Measurements from ENCODE around the gene CXXC5. TPM values are rescaled to one million over a fixed set of nuclear protein-coding genes. Genes with fewer than 3 reads are reported as not detected.
A peak's percentile ranks its signal among the peaks of the same experiment; 100 is the strongest.

The CXXC5 gene
- polyA plus RNA-seq, 1 of the 3 experiments (the other 2 are of a cell fraction), result 47.4 TPM

DNA sequence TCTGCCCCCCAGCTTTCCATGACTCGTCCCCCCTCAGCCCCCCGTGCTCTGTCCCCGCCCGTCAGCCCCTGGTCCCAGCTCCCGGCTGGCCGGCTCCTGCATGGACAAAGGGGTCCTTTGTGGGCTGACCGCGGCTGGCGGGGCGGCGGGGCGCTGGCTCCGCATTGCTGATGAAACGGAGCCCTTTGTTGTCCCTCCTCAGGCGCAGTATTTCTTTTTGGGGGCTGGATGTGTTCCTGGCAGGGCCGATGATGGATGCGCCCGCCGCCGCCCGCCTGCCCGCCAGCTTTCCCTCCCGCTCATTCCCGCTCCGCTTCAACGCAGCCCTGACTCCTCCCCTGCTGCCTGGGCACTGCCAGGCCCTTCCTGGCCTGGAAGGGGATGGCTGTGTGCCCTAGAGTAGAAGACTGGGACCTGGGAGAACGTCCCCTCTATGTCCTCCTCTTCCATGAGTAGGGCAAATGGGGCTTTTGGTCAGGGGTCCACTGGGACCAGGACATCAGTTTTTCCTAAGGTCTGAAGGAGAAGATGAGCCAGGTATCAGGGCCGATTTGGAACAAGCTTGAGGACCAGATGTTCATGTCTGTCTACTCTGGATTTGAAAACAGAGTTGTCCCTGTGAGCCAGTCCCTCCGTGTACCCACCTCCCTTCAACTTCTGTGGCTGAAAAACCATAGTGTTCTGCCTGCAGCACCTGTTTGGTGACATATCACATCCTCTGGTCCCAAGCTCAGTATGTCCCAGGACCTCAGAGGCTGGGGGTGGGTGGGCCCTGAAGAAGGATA lies 29.0 kb downstream of the CXXC5 start (continued):
- TF ChIP-seq, protein P1, sequence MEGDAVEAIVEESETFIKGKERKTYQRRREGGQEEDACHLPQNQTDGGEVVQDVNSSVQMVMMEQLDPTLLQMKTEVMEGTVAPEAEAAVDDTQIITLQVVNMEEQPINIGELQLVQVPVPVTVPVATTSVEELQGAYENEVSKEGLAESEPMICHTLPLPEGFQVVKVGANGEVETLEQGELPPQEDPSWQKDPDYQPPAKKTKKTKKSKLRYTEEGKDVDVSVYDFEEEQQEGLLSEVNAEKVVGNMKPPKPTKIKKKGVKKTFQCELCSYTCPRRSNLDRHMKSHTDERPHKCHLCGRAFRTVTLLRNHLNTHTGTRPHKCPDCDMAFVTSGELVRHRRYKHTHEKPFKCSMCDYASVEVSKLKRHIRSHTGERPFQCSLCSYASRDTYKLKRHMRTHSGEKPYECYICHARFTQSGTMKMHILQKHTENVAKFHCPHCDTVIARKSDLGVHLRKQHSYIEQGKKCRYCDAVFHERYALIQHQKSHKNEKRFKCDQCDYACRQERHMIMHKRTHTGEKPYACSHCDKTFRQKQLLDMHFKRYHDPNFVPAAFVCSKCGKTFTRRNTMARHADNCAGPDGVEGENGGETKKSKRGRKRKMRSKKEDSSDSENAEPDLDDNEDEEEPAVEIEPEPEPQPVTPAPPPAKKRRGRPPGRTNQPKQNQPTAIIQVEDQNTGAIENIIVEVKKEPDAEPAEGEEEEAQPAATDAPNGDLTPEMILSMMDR (IDR thresholded peaks at IDR 0.05), result no peak
- TF ChIP-seq, protein P2, sequence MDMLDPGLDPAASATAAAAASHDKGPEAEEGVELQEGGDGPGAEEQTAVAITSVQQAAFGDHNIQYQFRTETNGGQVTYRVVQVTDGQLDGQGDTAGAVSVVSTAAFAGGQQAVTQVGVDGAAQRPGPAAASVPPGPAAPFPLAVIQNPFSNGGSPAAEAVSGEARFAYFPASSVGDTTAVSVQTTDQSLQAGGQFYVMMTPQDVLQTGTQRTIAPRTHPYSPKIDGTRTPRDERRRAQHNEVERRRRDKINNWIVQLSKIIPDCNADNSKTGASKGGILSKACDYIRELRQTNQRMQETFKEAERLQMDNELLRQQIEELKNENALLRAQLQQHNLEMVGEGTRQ (IDR thresholded peaks at IDR 0.05; ENCODE audit: borderline replicate concordance, low read depth, low read length), result no peak

DNA sequence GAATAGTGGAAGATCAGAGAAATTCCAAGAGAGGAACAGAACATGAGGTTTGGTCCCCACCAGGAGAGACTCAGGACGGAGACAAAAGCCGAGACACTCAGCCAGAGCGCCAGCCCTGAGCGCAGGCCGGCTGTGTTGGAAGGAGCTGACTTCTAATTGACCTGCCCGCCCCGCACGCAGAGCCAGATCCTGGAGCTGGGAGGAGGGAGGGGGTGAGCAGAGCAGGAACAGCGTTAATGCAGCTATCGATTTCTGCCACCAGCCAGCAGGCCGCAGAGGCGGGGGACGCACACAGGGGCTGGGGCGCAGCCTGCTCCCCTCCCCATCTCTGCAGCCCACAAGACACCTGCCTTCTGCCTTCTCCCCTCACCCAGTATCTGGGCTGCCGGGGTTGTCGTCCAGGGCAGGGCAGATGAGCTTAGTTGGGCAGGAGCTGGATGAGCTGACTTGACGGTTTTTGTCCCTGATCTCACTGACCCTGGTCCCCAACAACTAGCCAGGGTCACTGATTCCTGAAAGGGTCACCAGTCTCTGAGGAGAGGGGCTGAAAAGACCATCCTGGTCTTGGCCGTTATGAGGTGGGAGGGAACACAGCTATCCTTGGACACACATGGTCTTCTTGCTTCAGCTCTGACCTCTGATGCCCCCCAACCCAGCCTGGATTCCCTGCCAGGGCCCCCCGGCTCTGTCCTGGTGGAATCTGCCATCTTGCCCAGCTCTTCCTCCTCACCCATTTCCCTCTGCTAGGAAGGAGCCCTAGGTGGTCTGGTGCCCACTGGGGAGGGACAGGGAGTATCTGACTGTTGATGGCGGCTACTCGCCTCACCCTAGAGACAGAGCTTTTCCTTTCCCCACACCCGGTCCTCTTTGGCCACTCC lies 29.8 kb downstream of the CXXC5 start:
- H3F3A ChIP-seq (replicated peaks; ENCODE audit: insufficient read depth), result no peaks in the 10 kb centered on the region
- H3K79me2 ChIP-seq (ENCODE audit: insufficient read depth), result peaks cover 84% of the 10 kb centered on the region
- peaks cover 14 to 29% of the 10 kb centered on the region in 2 experiments for H3K36me3 ChIP-seq (replicated peaks in 1 of 2; ENCODE audit: control insufficient read depth in 1 of 2, insufficient read depth in 2 of 2, low read length in 1 of 2)
- H3K27me3 ChIP-seq (ENCODE audit: insufficient read depth), result no peaks in the 10 kb centered on the region
- no peaks in the 10 kb centered on the region for H3K9me3 ChIP-seq
- no peak overlapping the region for H3K4me3 ChIP-seq (ENCODE audit: low read depth in 2 of 2, low read length in 1 of 2)
- WGBS (ENCODE audit: low lambda C conversion rate), result 70% methylated on average over 19 of the region's 22 CpGs
- CTCF ChIA-PET, result interaction anchor here (1.1 to 10.3 kb wide), 14 partner anchors 9 to 89 kb away, joined by 3 to 73 read pairs (median 7); partner anchors contain the start of gene CXXC5
- POLR2A ChIA-PET, result interaction anchor here (0.7 to 3.1 kb wide), 17 partner anchors 9 to 88 kb away, joined by 3 to 34 read pairs (median 7); partner anchors contain the start of gene CXXC5
- H4K20me1 ChIP-seq (ENCODE audit: insufficient read depth), result peaks cover 86% of the 10 kb centered on the region
- no peaks in the 10 kb centered on the region for H3K9me2 ChIP-seq
- DNase-seq, result peak; percentile 91
- peak; percentile 60 for TF ChIP-seq GATA2 (CRISPR knock-in tag; IDR thresholded peaks at IDR 0.05)
- peak in 1 of 2 experiments; percentile 63; a peak in 2 of 4 replicates for TF ChIP-seq EP300 (IDR thresholded peaks at IDR 0.05; ENCODE audit: borderline replicate concordance in 1 of 2, low read depth in 1 of 2, low read length in 1 of 2)
- TF ChIP-seq TAF1 (IDR thresholded peaks at IDR 0.05; ENCODE audit: borderline replicate concordance, low read depth, low read length), result no peak
- peak; percentile 55; the same call in 1 of the 2 replicates for TF ChIP-seq MXI1 (IDR thresholded peaks at IDR 0.05; ENCODE audit: low read depth, low read length)
- TF ChIP-seq RAD21 (IDR thresholded peaks at IDR 0.05; ENCODE audit: low read length), result peak; percentile 33; the same call in 1 of the 2 replicates
- peak overlapping the region; percentile 25; the same call in 1 of the 2 replicates for H3K4me2 ChIP-seq
- no peak overlapping the region for H2AFZ ChIP-seq (ENCODE audit: low read depth)
- peaks cover 28 to 56% of the 10 kb centered on the region in 2 experiments; a peak in 3 of 4 replicates for H3K4me1 ChIP-seq (ENCODE audit: control insufficient read depth in 1 of 2, insufficient read depth in 2 of 2, low read depth in 1 of 2, low read length in 1 of 2)
- peak overlapping the region; percentile 54 to 99; a peak in 3 of 4 replicates for H3K27ac ChIP-seq (ENCODE audit: low read depth in 2 of 2, low read length in 1 of 2)
- no peak overlapping the region for H3K9ac ChIP-seq
